Erythroblast (primary cell): ENCODE data around the gene MYO1E.

Experiments
- GATA1 ChIP-seq: IDR thresholded peaks from 2 replicates; pipeline ENCODE4 v1.6.1; 2011; ENCODE audit warnings: low read depth, mild to moderate bottlenecking, control low read depth, low read length, moderate library complexity
- POLR2A ChIP-seq: IDR thresholded peaks from 2 replicates; pipeline ENCODE4 v1.6.1; 2011; ENCODE audit warnings: mild to moderate bottlenecking, low read length

DNA sequence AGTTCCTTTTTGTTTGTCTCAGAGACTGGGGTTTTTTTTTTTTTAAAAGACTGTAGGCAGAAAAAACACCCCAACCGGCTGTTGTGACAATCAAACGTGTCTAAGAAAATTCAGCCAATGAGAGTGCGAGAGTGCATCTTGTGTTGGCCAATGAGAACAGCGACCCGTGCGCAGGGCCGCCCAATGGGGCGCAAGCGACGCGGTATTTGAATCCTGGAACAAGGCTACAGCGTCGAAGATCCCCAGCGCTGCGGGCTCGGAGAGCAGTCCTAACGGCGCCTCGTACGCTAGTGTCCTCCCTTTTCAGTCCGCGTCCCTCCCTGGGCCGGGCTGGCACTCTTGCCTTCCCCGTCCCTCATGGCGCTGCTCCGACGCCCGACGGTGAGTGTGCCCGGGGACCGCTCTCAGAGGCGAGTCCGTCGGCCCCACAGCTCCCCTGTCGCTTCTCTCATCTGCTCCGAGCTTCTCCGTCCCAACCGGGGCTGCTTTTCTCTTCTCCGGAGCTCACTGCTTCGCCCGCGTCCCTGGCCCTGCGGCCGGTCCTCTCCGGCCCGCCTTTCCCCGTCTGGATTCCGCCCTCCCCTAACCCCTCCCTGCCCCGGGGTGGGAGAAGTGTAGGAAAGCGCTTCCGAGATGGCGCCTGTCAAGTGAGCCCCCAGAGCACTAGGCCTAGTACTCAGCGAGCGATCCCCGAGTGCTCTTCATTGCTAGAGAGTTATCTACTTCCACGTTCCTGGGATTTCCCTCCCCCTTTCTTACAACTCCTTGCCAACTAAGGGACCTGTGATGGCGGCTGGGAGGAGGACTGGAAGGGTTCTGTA lies 267.5 kb downstream of the MYO1E start, which contains the start of gene CCNB2:
- TF ChIP-seq POLR2A: peak; percentile 97
- TF ChIP-seq GATA1: no peak
